Lower leg skin (tissue), 4 donors: Measurements from ENCODE around the gene OMP. TPM values are rescaled to one million over a fixed set of nuclear protein-coding genes. Genes with fewer than 3 reads are reported as not detected.

Source experiments
- DNase-seq, 2 donors: peaks; one replicate each; pipeline ENCODE4 v3.0.0-alpha.2; 2019; ENCODE audit warnings: low spot score in 2 of 2
- H3K4me3 ChIP-seq: fragments of 200-600 bp; sonication (generic); 2 replicates; pipeline ENCODE4 v1.5.1; 2017; ENCODE audit warnings: mild to moderate bottlenecking, low read depth; ENCODE audit not compliant: poor library complexity, severe bottlenecking
- POLR2A ChIP-seq, 2 donors: fragments of 450-650 bp; IDR thresholded peaks; one replicate each; pipeline ENCODE4 v1.6.1; 2016 to 2017; ENCODE audit warnings: antibody characterized with exemption in 2 of 2, mild to moderate bottlenecking in 1 of 2, moderate library complexity in 1 of 2
- WGBS, 2 donors: methylation state at CpG; one replicate each; pipeline ENCODE4 v1.1.5; 2018; 5-methylcytosine and 5-hydroxymethylcytosine counted together
- intact Hi-C: fragments of 100-400 bp; cut with DNase I; formaldehyde crosslinking; loops from one replicate; pipeline ENCODE4 v1.15.0; 2023; ENCODE audit warnings: low total_unique reads
- total RNA-seq, 4 donors: library from RNA; depleted of rRNA; stranded (reverse); fragments of >200 nt; gene quantifications; one replicate each; pipeline ENCODE4 v1.1.0, GENCODE V29; 2016
- TF ChIP-seq, protein P1 (sequence below), 3 donors: fragments of 450-650 bp; IDR thresholded peaks; one replicate each; pipeline ENCODE4 v1.5.1; 2016; ENCODE audit warnings: antibody characterized with exemption in 3 of 3, mild to moderate bottlenecking in 3 of 3, moderate library complexity in 2 of 3

The OMP gene
- total RNA-seq, 4 donors from 2014 or later = not detected

GRCh38 chr11:77090373-77091111 lies 12.1 kb upstream of the OMP start:
- TF ChIP-seq, protein P1, sequence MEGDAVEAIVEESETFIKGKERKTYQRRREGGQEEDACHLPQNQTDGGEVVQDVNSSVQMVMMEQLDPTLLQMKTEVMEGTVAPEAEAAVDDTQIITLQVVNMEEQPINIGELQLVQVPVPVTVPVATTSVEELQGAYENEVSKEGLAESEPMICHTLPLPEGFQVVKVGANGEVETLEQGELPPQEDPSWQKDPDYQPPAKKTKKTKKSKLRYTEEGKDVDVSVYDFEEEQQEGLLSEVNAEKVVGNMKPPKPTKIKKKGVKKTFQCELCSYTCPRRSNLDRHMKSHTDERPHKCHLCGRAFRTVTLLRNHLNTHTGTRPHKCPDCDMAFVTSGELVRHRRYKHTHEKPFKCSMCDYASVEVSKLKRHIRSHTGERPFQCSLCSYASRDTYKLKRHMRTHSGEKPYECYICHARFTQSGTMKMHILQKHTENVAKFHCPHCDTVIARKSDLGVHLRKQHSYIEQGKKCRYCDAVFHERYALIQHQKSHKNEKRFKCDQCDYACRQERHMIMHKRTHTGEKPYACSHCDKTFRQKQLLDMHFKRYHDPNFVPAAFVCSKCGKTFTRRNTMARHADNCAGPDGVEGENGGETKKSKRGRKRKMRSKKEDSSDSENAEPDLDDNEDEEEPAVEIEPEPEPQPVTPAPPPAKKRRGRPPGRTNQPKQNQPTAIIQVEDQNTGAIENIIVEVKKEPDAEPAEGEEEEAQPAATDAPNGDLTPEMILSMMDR (IDR thresholded peaks at IDR 0.05) = no peak
- no peak for TF ChIP-seq POLR2A (IDR thresholded peaks at IDR 0.05)
- no peak for DNase-seq
- intact Hi-C loops = loop anchor here (2.0 to 5.0 kb wide), 2 partner anchors 42 to 168 kb away; no protein-coding TSS in a partner anchor
- H3K4me3 ChIP-seq = no peak overlapping the region
- 59 to 66% methylated on average over 13 of the region's 13 CpGs for WGBS, 2 donors

- DNase-seq = peak; percentile 78 to 96
- intact Hi-C loops = loop anchor here (2.0 to 5.0 kb wide), 2 partner anchors 43 to 169 kb away; no protein-coding TSS in a partner anchor
- H3K4me3 ChIP-seq = no peak overlapping the region
- WGBS, 2 donors = 29 to 39% methylated on average over 8 to 9 of the region's 9 CpGs
- no peak for TF ChIP-seq POLR2A (IDR thresholded peaks at IDR 0.05)
- TF ChIP-seq, protein P1 (IDR thresholded peaks at IDR 0.05) = peak in 1 of 3 donors; percentile 88
Measured at GRCh38 chr11:77091146-77091940, 11.3 kb upstream of the OMP start.

DNA sequence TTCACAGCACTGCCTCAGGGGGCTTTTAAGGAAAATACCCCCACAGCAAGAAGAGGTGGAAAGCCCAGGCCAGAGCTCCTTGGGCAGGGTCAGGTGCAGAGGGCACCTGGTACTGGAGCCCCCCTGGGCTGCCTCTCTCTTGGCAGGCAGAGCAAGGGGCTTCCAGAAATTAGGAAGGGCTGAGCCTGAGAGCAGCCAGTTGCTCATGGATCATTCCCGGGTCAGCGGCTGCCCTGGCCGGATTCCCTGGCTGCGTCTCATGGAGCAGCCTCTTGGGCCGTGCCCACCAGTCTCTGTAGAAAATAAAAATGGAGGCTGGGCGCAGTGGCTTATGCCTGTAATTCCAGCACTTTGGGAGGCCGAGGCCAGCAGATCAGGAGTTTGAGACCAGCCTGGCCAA lies 10.3 kb upstream of the OMP start:
- WGBS, 2 donors = 53 to 71% methylated on average over 7 of the region's 7 CpGs
- no peak overlapping the region for H3K4me3 ChIP-seq
- intact Hi-C loops = loop anchor here (5.0 kb wide), 1 partner anchor 170 kb away; no protein-coding TSS in a partner anchor
- no peak for DNase-seq
- TF ChIP-seq, protein P1 (IDR thresholded peaks at IDR 0.05) = no peak
- TF ChIP-seq POLR2A (IDR thresholded peaks at IDR 0.05) = no peak

DNA sequence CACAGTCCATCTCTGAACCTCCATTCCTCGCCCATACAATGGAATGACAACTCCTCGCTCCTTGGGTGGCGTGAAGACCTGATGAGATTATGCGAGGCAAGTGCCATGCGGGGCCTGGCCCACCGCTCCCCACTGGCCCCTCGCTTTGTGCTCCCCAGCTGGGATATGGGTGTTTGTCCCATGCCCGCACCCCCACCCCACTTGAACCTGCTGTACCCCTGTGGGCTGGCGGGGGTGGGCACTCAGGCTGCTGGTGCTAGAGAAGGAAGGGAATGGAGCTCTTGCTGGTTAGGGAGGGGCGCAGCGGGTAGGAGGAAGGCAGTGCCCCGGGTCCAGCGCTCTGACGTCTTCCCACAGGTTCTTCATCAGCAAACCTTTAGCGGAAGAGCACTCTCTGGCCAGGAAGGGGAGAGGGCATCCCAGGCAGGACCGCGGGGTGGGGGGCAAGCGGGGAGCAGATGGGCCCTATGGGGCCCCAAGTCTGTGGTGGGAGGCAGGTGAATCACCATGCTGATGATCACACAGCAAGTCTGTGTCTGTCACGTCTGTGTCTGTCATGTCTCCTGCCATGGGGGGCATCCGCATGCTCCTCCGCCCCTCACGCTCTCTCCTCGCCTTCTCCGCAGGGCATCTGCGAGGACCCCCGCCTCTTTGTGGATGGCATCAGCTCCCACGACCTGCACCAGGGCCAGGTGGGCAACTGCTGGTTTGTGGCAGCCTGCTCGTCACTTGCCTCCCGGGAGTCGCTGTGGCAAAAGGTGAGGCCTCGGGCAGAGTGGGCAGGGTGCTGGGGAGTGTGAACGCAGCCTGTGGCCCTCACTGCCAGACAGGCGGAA lies 9.4 kb upstream of the OMP start:
- no peak overlapping the region for H3K4me3 ChIP-seq
- no peak for DNase-seq
- 88 to 89% methylated on average over 31 to 33 of the region's 33 CpGs for WGBS, 2 donors
- TF ChIP-seq POLR2A (IDR thresholded peaks at IDR 0.05) = no peak
- TF ChIP-seq, protein P1 (IDR thresholded peaks at IDR 0.05) = no peak
- intact Hi-C loops = loop anchor here (5.0 kb wide), 1 partner anchor 171 kb away; no protein-coding TSS in a partner anchor
